HCT116 (cell line): ENCODE measurements around the gene TMEM244. TPM values are rescaled to one million over a fixed set of nuclear protein-coding genes. Genes with fewer than 3 reads are reported as not detected.
A peak's percentile ranks its signal among the peaks of the same experiment; 100 is the strongest.

Experiments used
- ATAC-seq: fragments of 200-7000 bp; cut with Tn5 transposase; 2 replicates; pipeline ENCODE4 v1.9.1; 2020; ENCODE audit warnings: mild to moderate bottlenecking, moderate library complexity
- BruUV-seq: library from RNA; stranded (reverse); fragments of 400-500 nt; replicated peaks from 2 replicates; lab custom pipeline; 2021; lab: Mats Ljungman, UMichigan
- CTCF ChIA-PET: fragments of 300-600 bp; sonication (Branson Sonifier 250); formaldehyde crosslinking; loops from one replicate; lab custom pipeline; 2021; ENCODE audit warnings: antibody characterized with exemption; lab: Charles Lee
- POLR2A ChIA-PET: fragments of 300-600, 350-600 bp; sonication (Branson Sonifier 250); formaldehyde crosslinking; loops from one replicate; lab custom pipeline; 2021; ENCODE audit warnings: antibody characterized with exemption; lab: Charles Lee
- RAD21 ChIA-PET, 2 experiments: fragments of 300-600 bp; sonication (Branson Sonifier 250); formaldehyde crosslinking; loops; one replicate each; lab custom pipeline; 2023; ENCODE audit warnings: low total read pairs in 2 of 2; ENCODE audit not compliant: uncharacterized antibody in 2 of 2, unreplicated experiment in 2 of 2, low non-redundant PET in 1 of 2; lab: Charles Lee
- DNase-seq: peaks from one replicate; pipeline ENCODE4 v3.0.0-alpha.2; 2010; ENCODE audit warnings: low read depth, low spot score
- H2AFZ ChIP-seq: fragments of 200-600 bp; shearing (Covaris generic), sonication (generic); 2 replicates; pipeline ENCODE4 v1.6.1; 2017; ENCODE audit warnings: low read depth, mixed run types, mixed read lengths, antibody characterized with exemption, low read length; ENCODE audit not compliant: poor library complexity, severe bottlenecking
- H3K27ac ChIP-seq: 2 replicates; pipeline ENCODE4 v1.5.1; 2012; ENCODE audit warnings: low read depth, low read length
- H3K27me3 ChIP-seq: fragments of 200-600 bp; sonication (generic); 2 replicates; pipeline ENCODE4 v1.6.1; 2016; ENCODE audit warnings: mixed run types, low read length, mixed read lengths; ENCODE audit not compliant: insufficient read depth
- H3K36me3 ChIP-seq, 2 experiments: fragments of 200-500 bp in 1 of 2; fragments of 200-600 bp in 1 of 2; sonication (Bioruptor generic) in 1 of 2; sonication (generic) in 1 of 2; 2 replicates each; pipeline versions ENCODE4 v1.5.1 to v1.6.1; 2014 to 2016; ENCODE audit warnings: low read length in 2 of 2, inconsistent platforms in 1 of 2, mixed read lengths in 1 of 2, mixed run types in 1 of 2; ENCODE audit not compliant: insufficient read depth in 2 of 2, control insufficient read depth in 1 of 2
- H3K4me1 ChIP-seq, 2 experiments: fragments of 200-600 bp in 1 of 2; sonication (generic) in 1 of 2; 2 replicates each; pipeline versions ENCODE4 v1.5.1 to v1.6.1; 2012 to 2017; ENCODE audit warnings: low read length in 2 of 2, inconsistent platforms in 1 of 2, mild to moderate bottlenecking in 1 of 2, mixed read lengths in 1 of 2, mixed run types in 1 of 2, moderate library complexity in 1 of 2; ENCODE audit not compliant: insufficient read depth in 2 of 2, control insufficient read depth in 1 of 2
- H3K4me2 ChIP-seq: fragments of 200-600 bp; sonication (generic); 2 replicates; pipeline ENCODE4 v1.6.1; 2017; ENCODE audit warnings: mixed run types, low read length, mixed read lengths
- H3K4me3 ChIP-seq, 2 experiments: fragments of 200-600 bp in 1 of 2; sonication (generic) in 1 of 2; replicated peaks in 1 of 2; 2 replicates each; pipeline ENCODE4 v1.5.1; 2011 to 2016; ENCODE audit warnings: low read length in 2 of 2, control low read depth in 1 of 2, low read depth in 1 of 2, mild to moderate bottlenecking in 1 of 2, mixed read lengths in 1 of 2, mixed run types in 1 of 2
- H3K79me2 ChIP-seq: fragments of 200-600 bp; sonication (generic); 2 replicates; pipeline ENCODE4 v1.6.1; 2017; ENCODE audit warnings: mild to moderate bottlenecking, mixed run types, low read length, moderate library complexity, mixed read lengths; ENCODE audit not compliant: insufficient read depth
- H3K9ac ChIP-seq: fragments of 200-600 bp; sonication (generic); 2 replicates; pipeline ENCODE4 v1.6.1; 2016; ENCODE audit warnings: low read length, mixed read lengths
- H3K9me2 ChIP-seq: fragments of 200-600 bp; sonication (generic), shearing (Covaris generic); 2 replicates; pipeline ENCODE4 v1.6.1; 2017; ENCODE audit warnings: mixed run types, mild to moderate bottlenecking, moderate library complexity; ENCODE audit not compliant: insufficient read depth
- H3K9me3 ChIP-seq, 2 experiments: fragments of 200-500 bp in 1 of 2; fragments of 200-600 bp in 1 of 2; sonication (Bioruptor generic) in 1 of 2; sonication (generic) in 1 of 2; 2 replicates each; pipeline ENCODE4 v1.6.1; 2014 to 2017; ENCODE audit warnings: low read length in 2 of 2, mixed read lengths in 2 of 2, inconsistent platforms in 1 of 2, low read depth in 1 of 2, mild to moderate bottlenecking in 1 of 2, mixed run types in 1 of 2, moderate library complexity in 1 of 2; ENCODE audit not compliant: control insufficient read depth in 1 of 2, insufficient read depth in 1 of 2
- H4K20me1 ChIP-seq: fragments of 200-600 bp; sonication (generic), shearing (Covaris generic); 2 replicates; pipeline ENCODE4 v1.6.1; 2017; ENCODE audit warnings: mixed run types, mild to moderate bottlenecking, moderate library complexity; ENCODE audit not compliant: insufficient read depth
- ATF3 ChIP-seq: IDR thresholded peaks from 2 replicates; pipeline ENCODE4 v1.6.1; 2012
- CBX3 ChIP-seq: IDR thresholded peaks from 2 replicates; pipeline ENCODE4 v1.6.1; 2012; ENCODE audit warnings: low read depth
- CEBPB ChIP-seq: IDR thresholded peaks from 2 replicates; pipeline ENCODE4 v1.6.1; 2012; ENCODE audit warnings: low read depth
- CTCF ChIP-seq, 3 experiments: fragments of 200-600 bp in 1 of 3; sonication (generic) in 1 of 3; IDR thresholded peaks in 2 of 3; conservative IDR thresholded peaks in 1 of 3; 2 replicates each; pipeline ENCODE4 v1.5.1; 2012 to 2017; ENCODE audit warnings: low read depth in 2 of 3, low read length in 2 of 3, antibody characterized with exemption in 1 of 3, borderline replicate concordance in 1 of 3, control low read depth in 1 of 3, mild to moderate bottlenecking in 1 of 3, mixed read lengths in 1 of 3, mixed run types in 1 of 3, moderate library complexity in 1 of 3; ENCODE audit not compliant: insufficient read depth in 1 of 3
- EGR1 ChIP-seq: IDR thresholded peaks from 2 replicates; pipeline ENCODE4 v1.6.1; 2012; ENCODE audit warnings: low read depth
- ELF1 ChIP-seq: IDR thresholded peaks from 2 replicates; pipeline ENCODE4 v1.6.1; 2012; ENCODE audit warnings: low read depth, borderline replicate concordance
- EZH2 ChIP-seq: fragments of 200-600 bp; sonication (generic); IDR thresholded peaks from 2 replicates; pipeline ENCODE4 v1.6.1; 2017; ENCODE audit warnings: antibody characterized with exemption, mixed run types
- FOSL1 ChIP-seq: IDR thresholded peaks from 2 replicates; pipeline ENCODE4 v1.6.1; 2012; ENCODE audit warnings: low read depth
- JUND ChIP-seq: IDR thresholded peaks from 2 replicates; pipeline ENCODE4 v1.6.1; 2012
- POLR2A ChIP-seq: IDR thresholded peaks from 2 replicates; pipeline ENCODE4 v1.7.0; 2011; ENCODE audit warnings: borderline replicate concordance; ENCODE audit not compliant: insufficient read depth, insufficient read length; ENCODE audit errors: extremely low read depth
- POLR2AphosphoS5 ChIP-seq: IDR thresholded peaks from 2 replicates; pipeline ENCODE4 v1.6.1; 2011; ENCODE audit warnings: mild to moderate bottlenecking, low read depth, low read length, moderate library complexity
- RAD21 ChIP-seq: IDR thresholded peaks from 2 replicates; pipeline ENCODE4 v1.6.1; 2012; ENCODE audit warnings: low read depth, mild to moderate bottlenecking
- REST ChIP-seq: IDR thresholded peaks from 2 replicates; pipeline ENCODE4 v1.6.1; 2012; ENCODE audit warnings: low read depth
- SIN3A ChIP-seq: IDR thresholded peaks from 2 replicates; pipeline ENCODE4 v1.6.1; 2012; ENCODE audit warnings: low read depth
- SP1 ChIP-seq: IDR thresholded peaks from 2 replicates; pipeline ENCODE4 v1.6.1; 2012; ENCODE audit warnings: low read depth
- SRF ChIP-seq: IDR thresholded peaks from 2 replicates; pipeline ENCODE4 v1.6.1; 2012; ENCODE audit warnings: low read depth
- YY1 ChIP-seq: IDR thresholded peaks from 2 replicates; pipeline ENCODE4 v1.6.1; 2011; ENCODE audit warnings: low read length, low read depth, moderate library complexity, mild to moderate bottlenecking; ENCODE audit not compliant: insufficient replicate concordance; ENCODE audit errors: extremely low read depth
- ZBTB33 ChIP-seq: IDR thresholded peaks from 2 replicates; pipeline ENCODE4 v1.6.1; 2011; ENCODE audit warnings: mild to moderate bottlenecking, low read length, moderate library complexity; ENCODE audit not compliant: insufficient replicate concordance; ENCODE audit errors: extremely low read depth
- ZFX ChIP-seq: fragments of 450-650 bp; IDR thresholded peaks from 2 replicates; pipeline ENCODE4 v1.6.1; 2017
- ZNF274 ChIP-seq: fragments of 200-500 bp; sonication (Bioruptor generic); IDR thresholded peaks from 2 replicates; pipeline ENCODE4 v1.6.1; 2014; ENCODE audit warnings: mild to moderate bottlenecking, low read depth, low read length, inconsistent platforms
- intact Hi-C: fragments of 100-400 bp; cut with micrococcal nuclease; formaldehyde crosslinking; loops from 2 replicates; pipeline ENCODE4 v1.10.0; 2022
- total RNA-seq: library from RNA; stranded (reverse); gene quantifications from one replicate; pipeline ENCODE4 v1.2.1, GENCODE V29; 2021; ENCODE audit not compliant: unreplicated experiment

The TMEM244 gene
- total RNA-seq, 1 experiment from 2014 or later: not detected

GRCh38 chr6:129844118-129844891 lies 16.8 kb downstream of the TMEM244 start:
- ATAC-seq: peak; percentile 94
- intact Hi-C loops: loop anchor here (5.0 kb wide), 1 partner anchor 57 kb away; no protein-coding TSS in a partner anchor
- CTCF ChIA-PET: interaction anchor here (0.6 to 1.3 kb wide), 2 partner anchors 70 to 177 kb away, joined by 3 read pairs; no protein-coding TSS in a partner anchor
- TF ChIP-seq SIN3A (no peak), ZNF274 (no peak), YY1 (no peak), CEBPB (peak; percentile 43; the same call in 1 of the 2 replicates), RAD21 (no peak), ZFX (no peak), EGR1 (no peak), CBX3 (peak; percentile 42), POLR2A (peak; percentile 57), POLR2AphosphoS5 (no peak), JUND (peak; percentile 77), REST (no peak), CTCF (IDR thresholded peaks at IDR 0.05 in 2 of 3, conservative IDR thresholded peaks at IDR 0.05 in 1 of 3; ENCODE audit: borderline replicate concordance in 1 of 3, insufficient read depth in 1 of 3, low read depth in 2 of 3, low read length in 2 of 3) (no peak), SP1 (peak; percentile 48), ATF3 (no peak), FOSL1 (peak; percentile 74), SRF (0 out of 2 replicates have a peak, but pooled peaks have one; percentile 21), EZH2 (no peak), ZBTB33 (no peak), ELF1 (no peak)

More at GRCh38 chr6:129844118-129844891, 16.8 kb downstream of the TMEM244 start:
- Histone ChIP-seq H3K9me2 (no peaks in the 10 kb centered on the region), H3K4me2 (peak overlapping the region; percentile 59), H3K27me3 (no peaks in the 10 kb centered on the region), H2AFZ (peak overlapping the region; percentile 75), H3K27ac (peak overlapping the region; percentile 63), H4K20me1 (no peaks in the 10 kb centered on the region), H3K4me3 (peak overlapping the region in 1 of 2 experiments; percentile 12; a peak in 2 of 4 replicates), H3K9ac (no peak overlapping the region), H3K4me1 (peaks cover 23 to 28% of the 10 kb centered on the region in 2 experiments), H3K9me3 (no peaks in the 10 kb centered on the region), H3K36me3 (no peaks in the 10 kb centered on the region), H3K79me2 (no peaks in the 10 kb centered on the region)
- BruUV-seq: no TSS peak
- ChIA-PET POLR2A (interaction anchor here (2.1 kb wide), 1 partner anchor 9 kb away, joined by 13 read pairs; no protein-coding TSS in a partner anchor), RAD21 (no interaction called here)
- peak; percentile 60 for DNase-seq
